Measurements from ENCODE around the gene HAUS8. TPM values are rescaled to one million over a fixed set of nuclear protein-coding genes. Genes with fewer than 3 reads are reported as not detected.
A peak's percentile ranks its signal among the peaks of the same experiment; 100 is the strongest.

HAUS8 gene
- total RNA-seq, 1 experiment from 2014 or later: 19.1 TPM

DNA sequence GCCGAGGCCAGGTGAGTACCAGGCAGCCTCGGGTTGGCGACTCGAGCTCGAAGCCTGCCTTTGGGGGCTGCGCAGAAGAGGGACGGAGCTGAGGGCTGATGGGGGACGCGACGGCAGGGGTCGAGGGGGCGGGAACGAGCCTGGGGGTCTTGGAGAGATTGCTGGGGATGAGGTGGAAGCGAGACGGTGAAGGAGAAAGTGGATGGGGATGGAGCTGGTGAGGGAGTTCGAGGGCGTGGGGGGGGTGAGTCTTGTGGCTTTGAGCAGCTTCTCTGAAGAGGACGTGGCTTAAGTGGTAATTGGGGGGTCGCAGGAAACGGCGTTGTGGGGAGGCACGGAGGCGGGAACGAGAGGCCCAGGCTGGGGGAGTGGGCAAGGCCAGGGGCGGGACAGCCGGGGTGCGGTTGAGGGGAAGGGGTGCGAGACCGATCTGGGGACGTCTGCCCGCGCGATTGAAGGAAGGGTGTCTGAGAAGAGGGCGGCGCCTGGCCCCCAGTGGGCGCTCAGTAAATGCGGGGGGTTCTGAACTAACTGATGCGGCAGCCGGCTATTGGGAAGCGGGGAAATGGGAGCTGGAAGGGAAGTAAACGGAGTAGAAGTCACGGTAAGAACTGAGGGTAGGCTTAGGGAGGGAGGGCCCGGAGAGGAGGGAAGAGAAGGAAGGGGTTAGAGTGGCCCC is 751 bp upstream of the HAUS8 start:
- Histone ChIP-seq H3K27ac (ENCODE audit: low read length) (peak overlapping the region; percentile 14; the same call in 1 of the 2 replicates), H2AFZ (ENCODE audit: low read length) (peak overlapping the region; percentile 65), H3K36me3 (ENCODE audit: low read depth, low read length) (peaks cover 15% of the 10 kb centered on the region; the same call in 1 of the 2 replicates), H3K9ac (ENCODE audit: low read length) (peak overlapping the region; percentile 88), H3K4me3 (ENCODE audit: low read length) (peak overlapping the region; percentile 91), H3K9me2 (replicated peaks; ENCODE audit: low read length) (no peaks in the 10 kb centered on the region), H4K20me1 (ENCODE audit: low read length) (peaks cover 10% of the 10 kb centered on the region; the same call in 1 of the 2 replicates), H3F3A (ENCODE audit: low read length, unreplicated experiment) (no peaks in the 10 kb centered on the region), H3K4me1 (ENCODE audit: insufficient read depth, low read length) (peaks cover 32% of the 10 kb centered on the region), H3K79me2 (ENCODE audit: low read length) (peaks cover 84% of the 10 kb centered on the region), H3K27me3 (ENCODE audit: low read length) (no peaks in the 10 kb centered on the region), H3K9me3 (ENCODE audit: low read length) (no peaks in the 10 kb centered on the region), H3K4me2 (ENCODE audit: low read length) (peak overlapping the region; percentile 90)
- ChIA-PET CTCF (no interaction called here), POLR2A (ENCODE audit: unreplicated experiment) (no interaction called here)
- no TSS peak for BruUV-seq (replicated peaks)
- ATAC-seq (0 out of 2 replicates have a peak, but pooled peaks have one; percentile 1), DNase-seq (peak; percentile 18)
- intact Hi-C loops (cut with micrococcal nuclease): no loop called here
- TF ChIP-seq EZH2phosphoT487 (IDR thresholded peaks at IDR 0.05; ENCODE audit: borderline replicate concordance, low read length) (no peak), EZH2 (IDR thresholded peaks at IDR 0.05; ENCODE audit: low read length, unreplicated experiment) (no peak)
- TF ChIP-seq, protein P1, sequence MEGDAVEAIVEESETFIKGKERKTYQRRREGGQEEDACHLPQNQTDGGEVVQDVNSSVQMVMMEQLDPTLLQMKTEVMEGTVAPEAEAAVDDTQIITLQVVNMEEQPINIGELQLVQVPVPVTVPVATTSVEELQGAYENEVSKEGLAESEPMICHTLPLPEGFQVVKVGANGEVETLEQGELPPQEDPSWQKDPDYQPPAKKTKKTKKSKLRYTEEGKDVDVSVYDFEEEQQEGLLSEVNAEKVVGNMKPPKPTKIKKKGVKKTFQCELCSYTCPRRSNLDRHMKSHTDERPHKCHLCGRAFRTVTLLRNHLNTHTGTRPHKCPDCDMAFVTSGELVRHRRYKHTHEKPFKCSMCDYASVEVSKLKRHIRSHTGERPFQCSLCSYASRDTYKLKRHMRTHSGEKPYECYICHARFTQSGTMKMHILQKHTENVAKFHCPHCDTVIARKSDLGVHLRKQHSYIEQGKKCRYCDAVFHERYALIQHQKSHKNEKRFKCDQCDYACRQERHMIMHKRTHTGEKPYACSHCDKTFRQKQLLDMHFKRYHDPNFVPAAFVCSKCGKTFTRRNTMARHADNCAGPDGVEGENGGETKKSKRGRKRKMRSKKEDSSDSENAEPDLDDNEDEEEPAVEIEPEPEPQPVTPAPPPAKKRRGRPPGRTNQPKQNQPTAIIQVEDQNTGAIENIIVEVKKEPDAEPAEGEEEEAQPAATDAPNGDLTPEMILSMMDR (conservative IDR thresholded peaks at IDR 0.05; ENCODE audit: low read depth, low read length): no peak

DNA sequence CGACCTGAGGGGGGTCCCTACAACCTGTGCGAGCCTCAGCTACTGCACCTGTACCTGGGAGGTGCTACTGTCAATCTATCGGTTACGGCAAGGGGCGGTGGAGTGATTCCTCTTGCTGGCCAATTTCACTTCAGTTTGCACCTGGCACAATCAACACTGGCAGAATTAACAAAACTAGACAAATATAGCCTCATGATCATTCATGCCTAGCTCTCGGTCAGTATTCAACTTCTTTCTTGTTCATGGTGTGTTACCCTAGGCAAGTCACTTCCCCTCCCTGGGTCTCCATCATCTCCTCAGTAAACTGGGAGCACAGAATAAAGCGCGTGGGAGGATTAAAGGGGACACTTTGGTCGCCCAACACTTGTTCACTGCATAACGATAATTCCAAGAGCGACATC is 618 bp downstream of the HAUS8 start:
- Histone ChIP-seq H3F3A (ENCODE audit: low read length, unreplicated experiment) (no peaks in the 10 kb centered on the region), H3K79me2 (ENCODE audit: low read length) (peaks cover 83% of the 10 kb centered on the region), H3K9me2 (replicated peaks; ENCODE audit: low read length) (no peaks in the 10 kb centered on the region), H3K27ac (ENCODE audit: low read length) (peak overlapping the region; percentile 49), H3K9me3 (ENCODE audit: low read length) (no peaks in the 10 kb centered on the region), H3K4me1 (ENCODE audit: insufficient read depth, low read length) (peaks cover 30% of the 10 kb centered on the region), H4K20me1 (ENCODE audit: low read length) (peaks cover 5% of the 10 kb centered on the region; the same call in 1 of the 2 replicates), H3K36me3 (ENCODE audit: low read depth, low read length) (peaks cover 16% of the 10 kb centered on the region; the same call in 1 of the 2 replicates), H3K4me3 (ENCODE audit: low read length) (peak overlapping the region; percentile 89), H3K4me2 (ENCODE audit: low read length) (peak overlapping the region; percentile 97), H3K9ac (ENCODE audit: low read length) (peak overlapping the region; percentile 90), H2AFZ (ENCODE audit: low read length) (peak overlapping the region; percentile 70), H3K27me3 (ENCODE audit: low read length) (no peaks in the 10 kb centered on the region)
- POLR2A ChIA-PET (ENCODE audit: unreplicated experiment): no interaction called here
- CTCF ChIA-PET: no interaction called here
- DNase-seq (no peak), ATAC-seq (no peak)
- TSS peak; percentile 69 for BruUV-seq (replicated peaks)
- intact Hi-C loops (cut with micrococcal nuclease): no loop called here
- no peak for TF ChIP-seq EZH2 (IDR thresholded peaks at IDR 0.05; ENCODE audit: low read length, unreplicated experiment)
- TF ChIP-seq, protein P1 (conservative IDR thresholded peaks at IDR 0.05; ENCODE audit: low read depth, low read length): no peak

All from PC-3 (cell line).